ENCODE results near the gene SLC16A13.
"Not testable (repeated sequence)": the region's sequence is repeated elsewhere in the genome, so short reads cannot be mapped to it uniquely, and the experiment has no call there.

The SLC16A13 gene

GRCh38 chr17:7079581-7080455, 44.0 kb downstream of the SLC16A13 start, which contains the start of gene CLEC10A:
Gene CLEC10A, minus strand, starts transcription at chr17:7080251. Its CDS starts 1,439 bp downstream, at chr17:7078812.
- TF ChIP-seq, protein P1, sequence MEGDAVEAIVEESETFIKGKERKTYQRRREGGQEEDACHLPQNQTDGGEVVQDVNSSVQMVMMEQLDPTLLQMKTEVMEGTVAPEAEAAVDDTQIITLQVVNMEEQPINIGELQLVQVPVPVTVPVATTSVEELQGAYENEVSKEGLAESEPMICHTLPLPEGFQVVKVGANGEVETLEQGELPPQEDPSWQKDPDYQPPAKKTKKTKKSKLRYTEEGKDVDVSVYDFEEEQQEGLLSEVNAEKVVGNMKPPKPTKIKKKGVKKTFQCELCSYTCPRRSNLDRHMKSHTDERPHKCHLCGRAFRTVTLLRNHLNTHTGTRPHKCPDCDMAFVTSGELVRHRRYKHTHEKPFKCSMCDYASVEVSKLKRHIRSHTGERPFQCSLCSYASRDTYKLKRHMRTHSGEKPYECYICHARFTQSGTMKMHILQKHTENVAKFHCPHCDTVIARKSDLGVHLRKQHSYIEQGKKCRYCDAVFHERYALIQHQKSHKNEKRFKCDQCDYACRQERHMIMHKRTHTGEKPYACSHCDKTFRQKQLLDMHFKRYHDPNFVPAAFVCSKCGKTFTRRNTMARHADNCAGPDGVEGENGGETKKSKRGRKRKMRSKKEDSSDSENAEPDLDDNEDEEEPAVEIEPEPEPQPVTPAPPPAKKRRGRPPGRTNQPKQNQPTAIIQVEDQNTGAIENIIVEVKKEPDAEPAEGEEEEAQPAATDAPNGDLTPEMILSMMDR (IDR thresholded peaks at IDR 0.05; ENCODE audit: low read length, missing control alignments) = no peak
- no peak for DNase-seq (ENCODE audit: low read depth)
- no peak within 1 kb of the TSS for H3K4me3 ChIP-seq (replicated peaks; ENCODE audit: low read depth, low read length)

- H3K4me3 ChIP-seq (replicated peaks; ENCODE audit: low read depth, low read length) = no peak overlapping the region
- DNase-seq (ENCODE audit: low read depth) = no peak
- TF ChIP-seq, protein P1 (IDR thresholded peaks at IDR 0.05; ENCODE audit: low read length, missing control alignments) = no peak
These were observed 44.7 kb downstream of the SLC16A13 start for GRCh38 chr17:7080456-7081041.

DNA sequence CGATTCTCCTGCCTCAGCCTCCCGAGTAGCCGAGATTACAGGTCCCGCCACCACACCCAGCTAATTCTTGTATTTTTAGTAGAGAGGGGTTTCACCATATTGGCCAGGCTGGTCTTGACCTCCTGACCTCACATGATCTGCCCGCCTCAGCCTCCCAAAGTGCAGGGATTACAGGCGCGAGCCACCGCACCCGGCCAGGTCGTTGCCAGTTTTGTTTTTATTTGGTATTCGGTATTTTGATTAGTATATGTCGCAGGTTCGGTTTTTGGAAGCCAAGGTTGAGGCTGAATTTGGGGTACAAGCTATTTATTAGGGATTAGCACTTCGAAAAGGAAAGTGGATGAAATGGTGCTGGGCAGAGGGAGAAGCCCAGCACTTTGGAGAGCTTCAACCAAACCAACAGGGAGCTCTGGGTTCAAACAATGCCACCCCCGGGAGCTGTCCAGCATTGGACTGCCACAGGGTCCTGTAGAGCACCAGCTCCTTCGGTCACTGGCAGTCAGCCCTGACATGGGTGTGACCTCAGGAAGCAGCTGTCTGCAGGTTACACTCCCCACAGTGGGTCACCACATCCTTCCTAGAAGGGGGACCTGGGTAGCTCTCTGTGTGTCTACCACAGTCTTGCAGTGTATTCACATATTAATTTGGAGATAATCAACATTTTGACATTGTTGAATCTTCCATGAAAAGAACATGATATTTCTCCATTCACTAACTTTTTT, 45.7 kb downstream of the SLC16A13 start:
- TF ChIP-seq, protein P1 (IDR thresholded peaks at IDR 0.05; ENCODE audit: low read length, missing control alignments) = no peak
- H3K4me3 ChIP-seq (replicated peaks; ENCODE audit: low read depth, low read length) = no peak overlapping the region
- DNase-seq (ENCODE audit: low read depth) = no peak

DNA sequence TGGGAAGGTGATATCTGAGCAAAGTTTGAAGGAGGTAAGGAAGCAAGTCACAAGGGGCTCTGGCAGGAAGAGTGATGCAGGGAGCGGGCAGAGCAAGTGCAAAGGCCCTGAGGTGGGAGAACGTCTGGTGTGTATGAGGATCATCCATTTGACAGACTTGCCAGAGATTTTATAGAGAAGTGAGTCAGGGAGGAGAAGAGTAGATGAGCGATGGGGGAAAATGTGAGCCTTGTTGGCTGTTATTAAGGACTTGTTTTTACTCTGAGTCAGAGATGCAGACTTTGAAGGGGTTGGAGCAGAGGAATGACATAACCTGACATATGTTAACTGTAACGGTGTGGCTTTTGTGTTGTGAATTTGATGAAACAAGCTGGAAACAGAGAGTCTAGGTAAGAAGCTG, 47.8 kb downstream of the SLC16A13 start:
- TF ChIP-seq, protein P1 (IDR thresholded peaks at IDR 0.05; ENCODE audit: low read length, missing control alignments) = no peak
- no peak overlapping the region for H3K4me3 ChIP-seq (replicated peaks; ENCODE audit: low read depth, low read length)
- no peak for DNase-seq (ENCODE audit: low read depth)

- no peak overlapping the region for H3K4me3 ChIP-seq (replicated peaks; ENCODE audit: low read depth, low read length)
- TF ChIP-seq, protein P1 (IDR thresholded peaks at IDR 0.05; ENCODE audit: low read length, missing control alignments) = no peak
- peak; percentile 40 for DNase-seq (ENCODE audit: low read depth)
These were observed 48.3 kb downstream of the SLC16A13 start for GRCh38 chr17:7084088-7084487.

GRCh38 chr17:7088442-7088841, 52.6 kb downstream of the SLC16A13 start:
- H3K4me3 ChIP-seq (replicated peaks; ENCODE audit: low read depth, low read length); DNase-seq (ENCODE audit: low read depth): not testable (repeated sequence)

DNA sequence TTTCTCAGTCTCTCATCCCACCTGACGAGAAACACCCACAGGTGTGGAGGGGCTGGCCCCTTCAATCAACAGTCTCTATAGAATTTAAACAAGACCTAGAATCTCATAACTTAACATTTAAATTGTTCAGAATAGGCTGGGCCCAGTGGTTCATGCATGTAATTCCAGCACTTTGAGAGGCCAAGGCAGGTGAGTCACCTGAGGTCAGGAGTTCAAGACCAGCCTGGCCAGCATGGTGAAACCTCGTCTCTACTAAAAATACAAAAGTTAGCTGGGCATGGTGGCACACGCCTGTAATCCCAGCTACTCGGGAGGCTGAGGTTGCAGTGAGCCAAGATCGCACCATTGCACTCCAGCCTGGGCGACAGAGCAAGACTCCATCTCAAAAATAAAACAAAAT, 53.8 kb downstream of the SLC16A13 start:
- H3K4me3 ChIP-seq (replicated peaks; ENCODE audit: low read depth, low read length); DNase-seq (ENCODE audit: low read depth): not testable (repeated sequence)

All from fibroblast of pulmonary artery (primary cell).